PC-9 (cell line): ENCODE measurements around the gene TRIM44. TPM values are rescaled to one million over a fixed set of nuclear protein-coding genes. Genes with fewer than 3 reads are reported as not detected.

Experiments used
- BruUV-seq: library from RNA; stranded (reverse); fragments of 400-500 nt; replicated peaks from 2 replicates; lab custom pipeline; 2021; lab: Mats Ljungman, UMichigan
- CTCF ChIA-PET: fragments of 300-600 bp; sonication (Branson Sonifier 250); formaldehyde crosslinking; loops from one replicate; lab custom pipeline; 2022; ENCODE audit warnings: antibody characterized with exemption; lab: Charles Lee
- POLR2A ChIA-PET: fragments of 300-600 bp; sonication (Branson Sonifier 250); formaldehyde crosslinking; loops from one replicate; lab custom pipeline; 2022; ENCODE audit warnings: antibody characterized with exemption; ENCODE audit not compliant: unreplicated experiment; lab: Charles Lee
- DNase-seq, 2 experiments: peaks; one replicate each; pipeline versions ENCODE4 v3.0.0 to v3.0.0-alpha.2; 2015 to 2022; ENCODE audit warnings: mixed read lengths in 1 of 2
- H2AFZ ChIP-seq: fragments of 200-600 bp; sonication (generic); 2 replicates; pipeline ENCODE4 v1.8.1; 2017; ENCODE audit warnings: antibody characterized with exemption
- H3F3A ChIP-seq: fragments of 200-600 bp; sonication (generic); 2 replicates; pipeline ENCODE4 v1.8.1; 2017; ENCODE audit warnings: antibody characterized with exemption, mild to moderate bottlenecking, low read depth; ENCODE audit not compliant: insufficient read depth
- H3K27ac ChIP-seq: fragments of 200-600 bp; sonication (generic); 2 replicates; pipeline ENCODE4 v1.6.1; 2016; ENCODE audit warnings: mixed run types
- H3K27me3 ChIP-seq: fragments of 200-600 bp; sonication (generic); 2 replicates; pipeline ENCODE4 v1.6.1; 2016; ENCODE audit warnings: low read depth, mixed run types; ENCODE audit not compliant: insufficient read depth
- H3K36me3 ChIP-seq: fragments of 200-600 bp; sonication (generic); 2 replicates; pipeline ENCODE4 v1.6.1; 2016; ENCODE audit warnings: low read depth, mixed run types
- H3K4me1 ChIP-seq: fragments of 200-600 bp; sonication (generic); replicated peaks from 2 replicates; pipeline ENCODE4 v1.6.1; 2016; ENCODE audit warnings: mixed run types; ENCODE audit not compliant: insufficient read depth
- H3K4me2 ChIP-seq: fragments of 200-600 bp; sonication (generic); 2 replicates; pipeline ENCODE4 v1.6.1; 2017; ENCODE audit warnings: mixed run types
- H3K4me3 ChIP-seq: fragments of 200-600 bp; sonication (generic); 2 replicates; pipeline ENCODE4 v1.6.1; 2016; ENCODE audit warnings: mixed run types
- H3K79me2 ChIP-seq: fragments of 200-600 bp; sonication (generic); 2 replicates; pipeline ENCODE4 v1.6.1; 2017; ENCODE audit warnings: low read depth, mixed run types
- H3K9me2 ChIP-seq: fragments of 200-600 bp; sonication (generic); 2 replicates; pipeline ENCODE4 v1.8.1; 2017; ENCODE audit warnings: mild to moderate bottlenecking; ENCODE audit not compliant: insufficient read depth
- H3K9me3 ChIP-seq: fragments of 200-600 bp; sonication (generic); 2 replicates; pipeline ENCODE4 v1.8.1; 2016; ENCODE audit warnings: low read depth; ENCODE audit not compliant: insufficient read depth
- H4K20me1 ChIP-seq: fragments of 200-600 bp; sonication (generic); 2 replicates; pipeline ENCODE4 v1.8.1; 2017; ENCODE audit not compliant: insufficient read depth
- CTCF ChIP-seq: fragments of 200-600 bp; sonication (generic); conservative IDR thresholded peaks from 2 replicates; pipeline ENCODE4 v1.6.1; 2017; ENCODE audit warnings: mixed run types, antibody characterized with exemption, mild to moderate bottlenecking, moderate library complexity
- EZH2 ChIP-seq: fragments of 200-600 bp; sonication (generic); IDR thresholded peaks from 2 replicates; pipeline ENCODE4 v1.8.0; 2017; ENCODE audit warnings: antibody characterized with exemption, low read depth
- intact Hi-C: fragments of 100-400 bp; cut with micrococcal nuclease; formaldehyde crosslinking; loops from one replicate; pipeline ENCODE4 v1.10.0; 2022; ENCODE audit not compliant: unreplicated experiment
- total RNA-seq: library from RNA; stranded (reverse); gene quantifications from 2 replicates; pipeline ENCODE4 v1.2.3, GENCODE V29; 2021

TRIM44 gene
- total RNA-seq, 1 experiment from 2014 or later: 100 TPM

GRCh38 chr11:35747668-35748067 is 85.1 kb downstream of the TRIM44 start:
- Histone ChIP-seq H4K20me1 (0 out of 2 replicates have a peak, but pooled peaks cover 3% of the 10 kb centered on the region), H2AFZ (no peak overlapping the region), H3F3A (no peaks in the 10 kb centered on the region), H3K9me2 (no peaks in the 10 kb centered on the region), H3K27me3 (no peaks in the 10 kb centered on the region), H3K9me3 (no peaks in the 10 kb centered on the region), H3K79me2 (no peaks in the 10 kb centered on the region), H3K4me2 (no peak overlapping the region), H3K4me1 (0 out of 2 replicates have a peak, but pooled peaks cover 7% of the 10 kb centered on the region), H3K36me3 (0 out of 2 replicates have a peak, but pooled peaks cover 6% of the 10 kb centered on the region), H3K4me3 (no peak overlapping the region), H3K27ac (no peak overlapping the region)
- no TSS peak for BruUV-seq
- intact Hi-C loops: no loop called here
- no peak for TF ChIP-seq EZH2
- no peak for TF ChIP-seq CTCF
- ChIA-PET POLR2A (no interaction called here), CTCF (interaction anchor here (0.6 kb wide), 1 partner anchor 123 kb away, joined by 3 read pairs; no protein-coding TSS in a partner anchor)
- no peak for DNase-seq

GRCh38 chr11:35748644-35749043 is 86.1 kb downstream of the TRIM44 start:
- Histone ChIP-seq H2AFZ (no peak overlapping the region), H3K79me2 (no peaks in the 10 kb centered on the region; the same call in 1 of the 2 replicates), H3K27ac (no peak overlapping the region), H3K4me3 (no peak overlapping the region), H3K4me1 (0 out of 2 replicates have a peak, but pooled peaks cover 7% of the 10 kb centered on the region), H4K20me1 (0 out of 2 replicates have a peak, but pooled peaks cover 3% of the 10 kb centered on the region), H3K9me2 (no peaks in the 10 kb centered on the region), H3K4me2 (no peak overlapping the region), H3K27me3 (no peaks in the 10 kb centered on the region), H3K9me3 (no peaks in the 10 kb centered on the region), H3K36me3 (0 out of 2 replicates have a peak, but pooled peaks cover 5% of the 10 kb centered on the region), H3F3A (no peaks in the 10 kb centered on the region)
- no TSS peak for BruUV-seq
- intact Hi-C loops: no loop called here
- no peak for DNase-seq
- TF ChIP-seq CTCF: no peak
- no peak for TF ChIP-seq EZH2
- POLR2A ChIA-PET: no interaction called here
- CTCF ChIA-PET: no interaction called here

GRCh38 chr11:35750315-35750714 is 87.7 kb downstream of the TRIM44 start:
- H3K4me1 ChIP-seq: 0 out of 2 replicates have a peak, but pooled peaks cover 7% of the 10 kb centered on the region
- ChIA-PET POLR2A (no interaction called here), CTCF (interaction anchor here (1.0 kb wide), 1 partner anchor 72 kb away, joined by 5 read pairs; no protein-coding TSS in a partner anchor)
- BruUV-seq: no TSS peak
- H3K4me3 ChIP-seq: no peak overlapping the region
- no peak for TF ChIP-seq EZH2
- TF ChIP-seq CTCF: no peak
- H3K36me3 ChIP-seq: no peaks in the 10 kb centered on the region
- H3K9me3 ChIP-seq: no peaks in the 10 kb centered on the region
- H3K4me2 ChIP-seq: no peak overlapping the region
- H3K27ac ChIP-seq: no peak overlapping the region
- 0 out of 2 replicates have a peak, but pooled peaks cover 3% of the 10 kb centered on the region for H4K20me1 ChIP-seq
- no peak overlapping the region for H2AFZ ChIP-seq
- no peaks in the 10 kb centered on the region for H3F3A ChIP-seq
- H3K79me2 ChIP-seq: no peaks in the 10 kb centered on the region; the same call in 1 of the 2 replicates
- H3K27me3 ChIP-seq: no peaks in the 10 kb centered on the region
- no peaks in the 10 kb centered on the region for H3K9me2 ChIP-seq
- intact Hi-C loops: no loop called here
- no peak for DNase-seq
